HUDEP-2 (cell line): ENCODE measurements around the gene MTCH1.

Experiments used
- DNase-seq, 76 experiments: peaks; one replicate each; lab custom pipeline; 2025; ENCODE audit not compliant: unreplicated experiment in 76 of 76; lab: John Stamatoyannopoulos, UW

MTCH1 gene

DNA sequence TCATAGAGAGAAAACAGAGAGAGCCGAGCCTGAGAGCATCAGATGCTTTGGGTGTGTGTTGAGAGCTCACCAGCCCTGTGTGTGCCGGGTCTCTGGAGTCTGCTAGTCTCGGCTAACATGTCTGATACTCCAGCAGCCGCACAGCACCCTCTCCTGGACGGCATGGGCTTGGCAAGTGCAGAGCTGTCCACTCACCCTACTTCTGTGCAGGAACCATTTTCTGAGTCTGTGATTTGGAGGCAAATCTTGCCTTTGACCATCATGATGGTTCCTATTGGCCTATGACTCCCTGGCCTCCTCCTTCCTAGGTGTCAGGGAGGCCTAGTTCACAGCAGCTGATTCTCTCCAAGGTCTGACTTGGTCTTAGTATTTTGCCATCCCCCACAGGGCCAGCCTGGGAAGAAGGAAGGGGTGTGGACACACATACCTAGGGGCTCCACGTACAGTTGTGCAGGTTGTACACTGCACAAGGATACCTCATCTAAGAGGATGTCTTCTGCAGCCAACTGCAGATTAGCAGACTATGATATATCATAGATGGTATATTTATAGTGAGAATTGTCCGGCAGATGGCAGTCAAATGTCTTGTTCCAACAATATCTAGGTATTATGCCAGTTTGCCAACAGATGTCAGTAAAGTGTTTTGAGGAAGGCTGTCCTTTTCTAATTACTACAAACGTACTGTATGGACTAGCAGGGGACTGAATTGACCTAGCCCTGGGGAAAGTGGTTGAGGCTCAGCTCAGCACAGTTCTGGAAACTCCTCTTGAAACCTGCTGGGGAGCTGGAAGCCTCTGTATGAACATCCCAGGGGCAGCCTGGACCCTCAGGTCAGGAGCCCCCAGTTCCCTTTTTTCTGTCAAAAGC, 32.4 kb upstream of the MTCH1 start:
- peak in 73 of 76 experiments; percentile 58 to 96 (median 88) for DNase-seq

DNA sequence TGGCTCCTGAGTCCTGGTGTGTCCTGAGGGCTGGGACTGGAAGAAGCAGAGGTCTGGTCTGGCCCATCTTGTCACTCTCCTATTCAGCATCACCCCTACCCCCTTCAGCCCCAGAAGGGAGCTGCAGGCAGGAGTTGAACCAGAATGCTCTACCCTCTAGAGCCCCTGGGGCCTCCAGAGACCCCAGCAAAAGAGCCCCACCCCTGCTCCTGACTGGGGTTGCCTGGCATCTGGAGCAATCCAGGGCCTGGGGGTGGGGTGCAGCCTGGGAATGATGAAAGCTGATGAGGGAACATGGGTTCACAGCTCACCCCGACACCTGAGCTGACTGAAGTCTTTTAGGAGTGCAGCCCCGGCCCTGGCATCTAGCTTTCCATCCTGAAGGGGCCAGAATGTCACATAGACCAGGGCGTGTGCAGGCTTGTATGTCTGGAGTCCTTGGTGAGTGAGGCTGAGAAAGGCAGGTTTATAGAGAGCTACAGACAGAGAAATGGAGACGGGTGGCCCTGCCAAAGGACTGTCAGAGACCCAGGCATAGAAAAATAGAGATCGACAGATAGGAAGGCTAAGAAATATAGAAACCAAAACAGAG, 31.7 kb upstream of the MTCH1 start:
- no peak for DNase-seq

DNA sequence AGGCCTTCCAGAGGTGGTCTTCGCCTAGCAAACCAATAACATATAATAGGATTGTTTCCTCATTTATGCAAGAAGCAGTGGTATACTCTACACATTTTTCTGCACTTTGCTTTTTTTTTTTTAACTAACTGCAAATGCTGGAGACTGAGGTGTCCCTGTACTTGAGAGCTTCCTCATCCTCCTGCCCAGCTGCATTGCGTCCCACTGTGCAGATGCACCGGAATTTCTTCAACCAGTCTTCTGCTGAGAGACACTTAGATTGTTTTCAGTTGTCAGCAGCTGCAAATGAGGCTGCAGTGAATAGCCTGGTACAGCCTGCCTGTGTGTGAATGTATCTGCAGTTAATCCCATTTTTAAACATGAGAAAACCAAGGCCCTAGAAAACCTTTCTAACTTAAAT, 31.0 kb upstream of the MTCH1 start:
- no peak for DNase-seq

- DNase-seq = no peak
Measured at GRCh38 chr6:37015532-37015931, 29.5 kb upstream of the MTCH1 start.

- DNase-seq = no peak
Measured at GRCh38 chr6:37014667-37015066, 28.7 kb upstream of the MTCH1 start.

DNA sequence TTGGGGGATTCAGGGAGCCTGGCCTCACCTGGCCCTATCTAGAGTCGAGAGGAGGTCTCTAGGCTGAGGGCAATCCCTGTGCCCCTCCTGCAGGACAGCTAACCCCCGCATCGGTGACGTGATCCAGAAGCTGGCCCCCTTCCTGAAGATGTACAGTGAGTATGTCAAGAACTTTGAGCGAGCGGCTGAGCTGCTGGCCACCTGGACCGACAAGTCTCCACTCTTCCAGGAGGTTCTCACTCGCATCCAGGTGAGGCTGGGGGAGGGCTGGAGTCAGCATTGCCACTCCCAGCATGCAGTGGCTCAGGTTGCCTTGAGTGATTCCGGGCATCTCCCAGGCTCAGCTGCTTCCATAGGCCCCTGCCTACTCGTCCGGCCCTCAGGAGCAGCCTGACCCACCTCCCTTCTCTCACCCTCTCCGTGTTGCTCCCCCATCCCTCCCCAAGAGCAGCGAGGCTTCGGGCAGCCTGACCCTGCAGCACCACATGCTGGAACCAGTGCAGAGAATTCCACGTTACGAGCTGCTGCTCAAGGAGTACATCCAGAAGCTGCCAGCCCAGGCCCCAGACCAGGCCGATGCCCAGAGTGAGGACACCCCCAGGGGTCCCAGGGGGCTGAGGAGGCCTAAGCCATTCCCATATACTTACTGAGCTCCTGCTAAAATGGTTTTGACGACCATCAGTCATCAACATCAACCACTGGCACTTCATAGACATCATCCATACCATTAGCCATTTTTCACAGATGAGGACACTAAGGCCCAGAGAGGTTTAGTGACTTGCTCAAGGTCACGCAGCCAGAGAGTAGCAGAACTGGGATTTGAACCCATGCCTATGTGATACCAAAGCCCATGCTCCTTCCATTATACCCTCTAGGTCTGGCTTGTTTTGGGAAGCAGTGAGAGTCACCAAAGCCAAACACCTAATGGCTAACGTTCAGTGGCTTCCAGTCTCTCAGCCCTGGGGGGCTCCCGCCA, 27.8 kb upstream of the MTCH1 start:
- no peak for DNase-seq

DNA sequence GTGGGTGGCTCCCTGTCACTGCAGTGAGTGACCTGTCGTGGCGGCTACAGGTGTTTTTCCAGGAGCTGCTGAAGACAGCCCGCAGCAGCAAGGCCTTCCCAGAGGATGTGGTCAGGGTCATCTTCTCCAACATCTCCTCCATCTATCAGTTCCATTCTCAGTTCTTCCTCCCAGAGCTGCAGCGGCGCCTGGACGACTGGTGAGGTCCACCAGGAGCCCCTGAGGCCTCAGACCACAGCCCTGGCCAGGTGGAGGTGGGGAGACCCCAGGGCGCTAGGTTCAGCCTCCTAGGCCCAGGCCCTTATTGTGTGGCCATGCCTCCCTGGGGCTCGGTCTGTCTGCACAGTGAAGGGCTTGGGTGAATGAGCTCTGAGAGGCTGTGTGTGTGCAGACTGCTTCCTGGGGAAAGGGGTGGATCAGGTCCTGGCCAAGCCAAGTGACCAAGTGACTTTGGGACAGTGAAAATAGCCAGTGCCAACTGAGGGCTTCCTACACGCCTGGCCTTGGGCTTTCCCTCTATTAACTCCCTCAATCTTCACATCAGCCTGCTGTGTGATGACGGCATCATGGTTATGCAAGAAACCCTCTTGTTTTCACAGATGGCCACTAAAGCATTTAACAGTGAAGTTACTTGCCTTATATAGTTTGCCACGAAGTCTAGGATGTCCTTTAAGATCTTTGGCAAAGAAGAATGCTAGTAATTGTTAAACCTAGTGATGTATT, 25.8 kb upstream of the MTCH1 start:
- no peak for DNase-seq

- DNase-seq = no peak
Measured at GRCh38 chr6:37010402-37010892, 24.5 kb upstream of the MTCH1 start.

DNA sequence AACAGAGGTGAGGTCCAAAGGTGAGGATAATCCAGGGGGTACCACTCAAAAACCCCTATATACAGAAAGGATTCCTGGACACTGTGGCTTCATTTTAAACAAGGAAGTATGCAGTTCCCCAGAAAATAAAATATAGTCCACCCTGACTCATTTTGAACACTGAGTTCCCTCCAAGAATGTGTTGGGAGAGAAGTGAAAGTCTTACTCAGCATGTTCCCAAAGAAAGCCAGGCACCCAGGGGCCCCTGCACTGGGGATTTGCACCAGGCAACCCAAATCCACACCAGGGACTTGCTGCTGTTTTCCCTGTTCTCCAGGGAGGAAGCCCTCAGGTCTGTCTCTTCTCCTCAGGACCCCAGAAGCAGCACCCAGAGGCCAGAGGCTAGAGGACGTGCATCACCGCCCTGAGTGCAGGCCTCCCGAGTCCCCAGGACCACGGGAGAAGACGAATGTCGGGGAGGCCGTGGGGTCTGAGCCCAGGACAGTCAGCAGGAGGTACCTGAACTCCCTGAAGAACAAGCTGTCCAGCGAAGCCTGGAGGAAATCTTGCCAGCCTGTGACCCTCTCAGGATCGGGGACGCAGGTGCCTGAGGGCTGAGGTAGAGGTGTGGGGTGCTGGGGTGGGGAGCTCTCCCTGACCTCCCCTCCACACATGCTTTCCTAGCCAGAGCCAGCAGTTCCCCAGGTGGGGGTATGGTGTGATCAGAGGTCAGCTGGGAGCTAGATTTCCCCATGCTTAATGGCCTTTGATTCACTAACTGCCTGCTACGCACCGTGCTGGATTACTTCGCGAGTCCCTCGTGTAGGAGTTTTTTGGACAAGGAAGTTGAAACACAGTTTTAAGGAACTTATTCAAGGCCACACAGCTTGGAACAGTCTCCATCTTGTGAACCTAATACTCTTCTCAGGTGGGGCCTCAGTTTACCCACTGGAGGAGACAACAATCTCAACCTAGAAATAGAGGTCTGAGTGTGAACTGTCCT, 22.8 kb upstream of the MTCH1 start:
- DNase-seq = no peak

DNA sequence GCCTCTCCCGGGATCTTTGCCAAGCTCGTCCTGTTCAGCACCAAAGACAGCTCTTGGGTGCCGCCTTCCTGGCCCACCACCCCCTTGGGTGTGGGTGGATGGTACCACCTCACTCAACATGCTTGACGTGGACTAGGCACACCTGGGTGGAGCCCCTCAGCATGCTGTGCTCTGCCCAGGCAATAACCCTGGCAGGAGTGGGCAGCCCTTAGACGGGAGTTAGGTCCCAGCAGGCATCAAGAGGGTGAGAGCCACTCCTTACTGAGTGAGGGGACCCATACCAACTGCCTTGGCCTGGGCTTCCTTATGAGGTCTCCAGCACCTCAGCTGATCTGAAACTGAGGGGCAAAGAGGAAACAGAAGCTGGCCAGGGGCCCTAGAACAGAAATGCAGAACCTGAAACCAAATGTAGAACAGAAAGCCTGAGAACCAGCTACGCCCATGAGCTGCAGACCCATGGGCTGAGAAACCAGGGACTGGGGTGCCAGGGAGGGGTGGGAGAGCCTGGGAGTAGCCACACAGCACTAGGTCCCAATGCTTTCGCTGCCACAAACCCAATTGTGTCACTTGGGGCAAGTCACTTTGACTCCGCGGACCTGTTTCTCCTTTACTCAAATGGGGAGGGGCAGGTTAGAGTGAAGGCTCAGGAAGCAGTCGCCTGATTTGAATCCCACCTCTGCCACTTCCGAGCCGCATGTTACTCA, 21.5 kb upstream of the MTCH1 start:
- peak in 11 of 76 experiments; percentile 11 to 40 (median 18) for DNase-seq

- DNase-seq = no peak
Measured at GRCh38 chr6:37006793-37007339, 20.9 kb upstream of the MTCH1 start.

DNA sequence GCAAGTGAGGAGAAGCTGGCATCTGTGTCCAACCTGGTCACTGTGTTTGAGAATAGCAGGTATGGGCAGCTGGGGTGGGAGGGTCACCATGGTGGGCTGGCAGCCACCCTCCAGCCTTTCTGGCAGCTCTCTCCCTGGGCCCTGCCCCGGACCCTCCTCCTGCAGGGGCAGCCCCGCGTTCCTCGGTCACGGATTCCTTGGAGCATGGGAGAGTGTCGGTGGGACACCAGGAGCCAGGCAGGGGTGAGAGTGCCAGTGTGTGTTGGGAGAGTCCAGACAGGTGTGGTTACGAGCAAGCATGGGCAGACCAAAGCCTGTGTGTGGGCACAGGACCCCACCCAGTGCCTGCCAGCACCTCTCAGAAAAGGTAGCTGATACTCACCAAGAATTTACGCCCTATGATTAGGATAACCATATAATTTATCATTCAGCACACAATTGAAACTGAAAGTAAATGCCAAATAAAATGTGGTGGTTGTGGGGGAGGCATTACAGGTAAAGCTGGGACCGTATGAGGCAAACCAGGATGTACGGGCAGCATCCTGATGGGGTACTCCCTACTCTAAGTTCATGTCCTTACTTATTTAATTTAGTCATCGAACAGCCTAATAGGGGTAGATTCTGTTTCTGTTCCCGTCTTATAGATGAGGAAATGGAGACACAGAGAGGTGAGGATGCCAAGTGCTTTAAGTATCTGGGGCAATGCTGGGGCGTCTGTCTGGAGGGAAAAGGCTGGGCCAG, 20.0 kb upstream of the MTCH1 start:
- DNase-seq = no peak

- DNase-seq = peak in 33 of 76 experiments; percentile 12 to 64 (median 33)
Measured at GRCh38 chr6:37005061-37005810, 19.2 kb upstream of the MTCH1 start, which contains the start of gene FGD2. FGD2 (plus strand) TSS chr6:37005655; CDS start chr6:37005818, 163 bp downstream.

GRCh38 chr6:37004044-37004980, 18.3 kb upstream of the MTCH1 start:
- no peak for DNase-seq

GRCh38 chr6:36999751-37000125, 13.7 kb upstream of the MTCH1 start:
- no peak for DNase-seq
